ENCODE measurements around the gene TEX29.

DNA sequence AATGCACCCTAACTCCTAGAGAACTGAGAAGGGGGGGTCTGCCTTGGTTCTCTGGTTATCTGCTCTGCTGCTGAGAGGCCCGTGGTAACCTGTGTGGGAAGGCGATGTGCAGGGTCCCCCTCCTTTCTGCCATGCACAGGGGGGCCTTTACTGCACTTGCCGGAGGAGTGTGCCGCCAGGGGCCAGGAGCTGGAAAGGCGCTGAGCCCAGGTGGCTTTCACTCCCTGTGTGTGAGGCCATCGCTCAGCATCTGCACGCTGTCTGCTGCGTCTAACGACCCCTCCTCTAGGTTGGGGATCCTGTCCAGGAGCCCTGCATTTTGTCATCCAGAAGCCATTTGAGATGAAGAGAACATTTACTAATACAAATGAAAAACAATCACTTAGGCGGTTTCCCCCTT is 37.0 kb upstream of the TEX29 start:
- TF ChIP-seq MYC (IDR thresholded peaks at IDR 0.05; ENCODE audit: low read depth, low read length), result no peak
- TF ChIP-seq CTCF (IDR thresholded peaks at IDR 0.05; ENCODE audit: low read depth, low read length), result no peak
- TF ChIP-seq POLR2A (IDR thresholded peaks at IDR 0.05; ENCODE audit: extremely low read depth, insufficient read length), result no peak
- no peak for TF ChIP-seq MAX (IDR thresholded peaks at IDR 0.05; ENCODE audit: low read depth, low read length)

Measured in NB4 (cell line).